ENCODE results near the gene ST8SIA6.
"Not testable (repeated sequence)": the region's sequence is repeated elsewhere in the genome, so short reads cannot be mapped to it uniquely, and the experiment has no call there.

Gene ST8SIA6, protein sequence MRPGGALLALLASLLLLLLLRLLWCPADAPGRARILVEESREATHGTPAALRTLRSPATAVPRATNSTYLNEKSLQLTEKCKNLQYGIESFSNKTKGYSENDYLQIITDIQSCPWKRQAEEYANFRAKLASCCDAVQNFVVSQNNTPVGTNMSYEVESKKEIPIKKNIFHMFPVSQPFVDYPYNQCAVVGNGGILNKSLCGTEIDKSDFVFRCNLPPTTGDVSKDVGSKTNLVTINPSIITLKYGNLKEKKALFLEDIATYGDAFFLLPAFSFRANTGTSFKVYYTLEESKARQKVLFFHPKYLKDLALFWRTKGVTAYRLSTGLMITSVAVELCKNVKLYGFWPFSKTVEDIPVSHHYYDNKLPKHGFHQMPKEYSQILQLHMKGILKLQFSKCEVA

GRCh38 chr10:17454161-17455014 lies at the start of gene ST8SIA6:
Gene ST8SIA6 (minus strand): TSS chr10:17454595. CDS start chr10:17454255, 340 bp downstream.
- peak; percentile 58 for DNase-seq (ENCODE audit: low read depth)

DNA sequence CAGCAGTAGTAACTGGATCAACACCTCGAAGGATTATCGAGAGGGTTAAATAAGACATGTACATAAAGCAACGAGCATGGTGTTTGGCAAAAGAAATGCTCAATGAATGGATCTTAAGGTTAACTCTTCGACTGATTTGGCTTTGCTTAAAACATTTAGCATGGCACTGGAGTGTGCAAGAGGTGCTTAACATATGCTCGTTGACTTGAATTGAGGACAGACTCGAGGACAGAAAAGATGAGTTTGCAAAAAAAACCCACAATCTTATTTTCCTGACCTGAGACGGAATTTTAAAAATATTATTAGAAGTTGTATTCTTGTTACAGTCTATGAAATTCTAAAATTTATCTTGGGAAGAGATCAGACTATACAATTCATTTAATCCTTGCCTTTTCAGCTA lies 49.4 kb upstream of the ST8SIA6 start:
- DNase-seq (ENCODE audit: low read depth), result no peak

GRCh38 chr10:17502814-17503213 lies 48.4 kb upstream of the ST8SIA6 start:
- DNase-seq (ENCODE audit: low read depth), result no peak

- not testable (repeated sequence) for DNase-seq (ENCODE audit: low read depth)
Observed at GRCh38 chr10:17499014-17499413, 44.6 kb upstream of the ST8SIA6 start.

DNA sequence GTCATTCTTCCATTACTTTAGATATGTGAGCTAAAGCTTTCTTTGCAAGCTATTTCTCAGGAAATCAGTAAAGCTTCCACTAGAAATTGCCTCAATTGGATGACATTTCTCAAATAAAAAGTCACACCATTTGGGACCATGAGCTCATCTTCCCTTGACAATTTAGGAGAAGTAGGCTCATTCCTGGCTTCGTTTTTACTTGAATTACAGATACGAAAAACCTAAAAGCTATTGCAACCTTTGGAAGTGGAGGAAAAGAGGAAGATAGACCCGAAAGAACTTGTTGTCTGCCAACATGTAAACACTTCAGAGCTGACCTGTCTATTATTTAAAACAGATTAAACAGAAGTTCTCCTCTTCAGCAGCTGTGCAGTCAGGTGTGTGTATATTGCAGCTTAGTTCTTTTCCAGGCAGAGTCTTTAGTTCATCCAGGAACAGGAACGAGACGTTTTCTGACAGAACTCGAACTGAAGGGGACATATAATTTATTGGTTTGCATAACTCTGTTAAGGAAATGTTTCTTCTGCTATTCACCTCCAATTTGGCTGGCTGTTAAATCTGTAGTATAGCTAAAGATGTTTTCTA lies 43.1 kb upstream of the ST8SIA6 start:
- DNase-seq (ENCODE audit: low read depth), result no peak

- DNase-seq (ENCODE audit: low read depth), result no peak
Observed at GRCh38 chr10:17494626-17495260, 40.3 kb upstream of the ST8SIA6 start.

- no peak for DNase-seq (ENCODE audit: low read depth)
Observed at GRCh38 chr10:17488848-17489247, 34.5 kb upstream of the ST8SIA6 start.

DNA sequence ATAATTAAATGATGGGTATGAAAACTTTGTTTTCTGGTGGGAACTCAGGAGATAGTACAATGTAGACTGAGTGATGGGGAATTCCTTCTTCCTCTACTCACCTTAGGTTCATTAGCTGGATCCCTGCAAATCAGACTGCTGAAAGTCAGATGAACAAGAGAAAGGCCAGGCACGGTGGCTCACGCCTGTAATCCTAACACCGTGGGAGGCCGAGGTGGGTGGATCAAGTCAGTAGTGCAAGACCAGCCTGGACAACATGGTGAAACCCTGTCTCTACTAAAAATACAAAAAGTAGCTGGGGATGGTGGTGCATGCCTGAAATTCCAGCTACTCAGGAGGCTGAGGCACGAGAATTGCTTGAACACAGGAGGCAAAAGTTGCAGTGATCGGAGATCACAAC lies 28.7 kb upstream of the ST8SIA6 start:
- DNase-seq (ENCODE audit: low read depth), result no peak

DNA sequence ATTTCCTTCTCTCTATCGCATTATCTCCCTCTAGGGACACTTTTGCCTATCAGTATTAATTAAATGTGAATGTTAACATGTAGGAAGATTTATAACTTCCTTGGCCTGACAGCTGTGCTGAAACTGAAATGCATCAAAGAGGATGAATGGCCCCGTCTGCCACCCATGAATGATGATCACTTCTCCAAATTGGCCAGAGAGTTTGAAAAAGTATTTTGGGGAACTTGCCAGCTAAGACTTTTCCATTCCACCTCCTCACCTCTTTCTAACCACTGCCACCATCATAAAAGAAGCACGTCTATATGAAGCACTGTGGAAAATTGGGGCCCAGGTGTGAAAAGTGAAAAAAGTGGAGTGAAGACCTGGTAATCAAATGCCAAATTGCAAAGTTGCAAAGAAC lies 25.4 kb upstream of the ST8SIA6 start:
- no peak for DNase-seq (ENCODE audit: low read depth)

DNA sequence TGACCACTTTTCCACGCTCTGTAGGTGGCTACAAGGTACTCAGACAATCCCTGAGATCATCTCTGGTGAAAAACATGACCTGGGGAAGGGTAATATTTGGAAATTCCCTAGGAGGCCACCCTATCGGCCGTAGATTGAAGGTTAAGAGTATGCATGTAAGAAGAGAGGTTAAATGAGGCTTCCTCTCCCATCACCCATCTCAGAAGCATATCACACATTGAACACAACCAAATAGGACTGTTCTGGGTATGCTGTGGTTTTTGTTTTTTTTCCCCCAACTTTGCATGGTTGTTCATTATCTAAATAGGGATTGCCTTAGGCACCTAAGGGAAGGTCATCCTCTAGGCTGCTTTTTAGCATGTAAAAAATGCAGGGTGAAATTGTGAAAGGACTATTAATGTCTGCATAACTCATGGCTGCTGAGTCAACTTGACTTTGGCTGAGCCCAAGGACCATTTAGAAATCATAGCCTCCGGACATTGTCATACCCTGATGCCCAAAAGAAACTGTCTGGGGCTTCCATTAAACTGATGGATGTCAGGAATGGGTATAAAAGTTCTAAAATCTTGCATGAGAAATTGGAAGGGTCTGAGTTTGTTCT lies 24.7 kb upstream of the ST8SIA6 start:
- peak; percentile 5 for DNase-seq (ENCODE audit: low read depth)

- DNase-seq (ENCODE audit: low read depth), result no peak
Observed at GRCh38 chr10:17476073-17476472, 21.7 kb upstream of the ST8SIA6 start.

DNA sequence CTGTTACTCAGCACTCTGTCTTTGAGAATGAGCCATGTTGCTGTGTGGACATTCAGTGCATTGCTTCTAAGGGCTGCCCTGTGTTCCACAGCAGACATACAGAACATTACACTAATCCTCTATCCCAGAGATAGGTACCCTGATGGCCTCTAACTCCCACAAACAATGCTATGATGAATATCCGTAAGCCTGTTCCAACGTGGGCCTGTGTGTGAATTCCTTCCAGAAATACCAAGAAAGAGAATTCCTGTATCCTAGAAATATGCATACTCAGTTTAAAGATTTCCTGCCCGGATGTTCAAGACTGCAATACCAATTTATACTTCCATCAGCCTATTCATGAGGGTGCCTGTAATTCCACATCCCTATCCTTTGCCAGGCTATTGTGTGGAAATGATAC lies 21.3 kb upstream of the ST8SIA6 start:
- no peak for DNase-seq (ENCODE audit: low read depth)

DNA sequence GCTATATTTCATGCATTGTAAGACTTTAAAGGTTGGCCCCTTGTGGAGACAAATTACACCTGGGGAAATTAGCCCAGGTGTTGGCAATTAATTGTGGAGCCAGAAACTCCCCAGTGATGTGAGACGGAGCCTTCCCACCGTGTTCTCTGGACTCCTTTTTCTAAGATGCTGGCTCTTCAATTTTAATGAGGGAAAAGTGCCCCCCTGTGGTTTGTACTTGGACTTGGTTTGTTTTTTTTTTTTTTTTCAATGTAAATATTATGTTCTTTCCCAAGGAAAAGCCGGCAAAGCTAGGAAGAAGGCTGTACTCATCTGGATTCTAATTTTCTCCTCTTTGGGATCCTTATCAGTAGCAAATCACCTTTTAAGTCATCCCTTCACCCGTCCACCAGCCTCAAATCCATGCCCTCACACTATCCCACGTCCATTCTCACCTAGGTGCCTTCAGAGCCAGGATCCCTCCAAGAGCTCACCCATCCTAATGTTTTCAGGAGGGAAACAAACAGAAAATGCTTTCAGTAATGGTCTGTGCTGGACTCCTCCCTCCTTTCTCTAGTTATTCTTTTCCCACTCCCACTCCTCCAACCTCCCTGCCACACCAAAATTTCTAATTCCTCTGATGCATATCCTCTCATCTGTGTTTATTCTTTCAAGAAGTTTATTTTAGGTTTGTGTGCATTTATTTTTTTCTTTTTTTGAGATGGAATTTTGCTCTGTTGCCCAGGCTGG lies 20.4 kb upstream of the ST8SIA6 start:
- DNase-seq (ENCODE audit: low read depth), result no peak

- DNase-seq (ENCODE audit: low read depth), result no peak
Observed at GRCh38 chr10:17473228-17473950, 19.0 kb upstream of the ST8SIA6 start.

DNA sequence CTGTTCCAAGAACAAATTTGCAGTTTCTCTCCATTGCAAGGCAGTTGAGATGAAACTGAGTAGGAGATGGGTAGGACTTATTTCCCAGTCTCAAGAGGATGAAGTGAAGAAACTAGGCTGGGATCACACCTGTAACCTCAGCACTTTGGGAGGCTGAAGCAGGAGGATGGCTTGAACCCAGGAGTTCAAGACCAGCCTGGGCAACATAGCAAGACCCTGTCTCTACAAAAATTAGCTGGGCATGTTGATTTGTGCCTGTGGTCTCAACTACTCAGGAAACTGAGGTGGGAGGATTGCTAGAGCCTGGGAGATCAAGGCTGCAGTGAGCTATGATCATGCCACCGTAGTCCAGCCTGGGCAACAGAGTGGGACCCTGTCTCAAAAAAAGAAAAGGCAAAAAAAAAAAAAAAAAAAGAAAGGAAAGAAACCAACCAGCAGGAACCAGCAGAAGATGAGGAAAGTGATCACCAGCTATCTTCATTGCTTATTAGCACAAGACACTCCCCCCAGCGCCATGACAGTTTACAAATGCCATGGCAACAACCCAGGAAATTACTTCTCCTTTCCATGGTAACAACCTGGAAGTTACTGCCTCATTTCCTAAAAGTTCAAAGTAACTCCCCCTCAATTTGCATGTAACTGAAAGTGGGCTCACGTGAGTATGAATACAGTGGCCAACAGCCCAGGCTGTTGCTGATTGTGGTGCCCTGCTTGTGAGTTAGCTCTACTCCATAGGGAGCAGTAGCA lies 18.3 kb upstream of the ST8SIA6 start:
- DNase-seq (ENCODE audit: low read depth), result no peak

DNA sequence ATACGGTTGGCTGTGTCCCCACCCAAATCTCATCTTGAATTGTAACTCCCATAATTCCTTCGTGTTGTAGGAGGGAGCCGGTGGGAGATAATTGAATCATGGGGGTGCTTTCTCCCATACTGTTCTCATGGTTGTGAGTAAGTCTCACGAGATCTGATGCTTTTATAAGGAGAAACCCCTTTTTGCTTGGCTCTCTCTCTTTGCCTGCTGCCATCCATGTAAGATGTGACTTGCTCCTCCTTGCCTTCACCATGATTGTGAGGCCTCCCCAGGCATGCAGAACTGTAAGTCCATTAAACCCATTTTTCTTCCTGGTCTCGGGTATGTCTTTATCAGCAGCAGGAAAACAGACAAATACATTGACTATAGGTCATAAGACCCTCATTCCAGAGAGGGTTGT lies 15.9 kb upstream of the ST8SIA6 start:
- no peak for DNase-seq (ENCODE audit: low read depth)

DNA sequence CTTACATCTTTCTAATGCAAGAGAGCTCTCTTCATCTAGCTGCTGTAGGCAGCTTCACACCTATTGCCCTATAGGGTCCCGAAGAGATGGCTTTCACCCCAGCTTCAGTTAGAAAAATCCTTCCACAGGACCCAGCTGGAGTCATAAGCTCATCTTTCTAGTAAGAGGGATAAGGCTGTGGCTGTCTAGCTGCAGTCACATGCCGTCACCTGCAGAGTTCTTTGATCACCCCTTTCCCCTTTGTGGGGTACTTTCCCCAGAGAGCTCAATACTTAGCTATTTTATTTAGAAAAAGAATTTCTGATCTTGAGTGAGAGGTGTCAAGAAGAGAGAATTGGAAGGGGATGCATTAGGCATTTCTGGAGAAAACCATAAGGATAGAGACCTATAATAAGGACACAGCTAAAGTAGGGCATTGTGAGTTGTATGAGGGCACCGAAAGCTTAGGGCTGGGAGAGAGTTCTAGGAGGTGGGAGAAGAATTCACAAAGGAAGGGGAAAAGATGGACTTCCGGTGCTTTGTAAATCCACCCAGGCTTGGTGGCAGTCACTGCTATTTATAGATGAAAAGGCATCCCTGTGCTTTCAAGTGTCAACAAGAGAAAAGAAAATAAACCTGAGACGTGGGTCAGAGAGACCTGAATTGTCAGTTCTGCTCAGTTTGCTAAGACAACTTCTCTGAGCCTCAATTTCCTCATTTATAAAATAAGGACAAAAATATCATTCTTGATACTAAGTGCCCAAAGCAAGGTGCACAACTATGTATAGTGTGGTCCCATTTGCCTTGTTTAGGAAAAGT lies 11.1 kb upstream of the ST8SIA6 start:
- DNase-seq (ENCODE audit: low read depth), result no peak

DNA sequence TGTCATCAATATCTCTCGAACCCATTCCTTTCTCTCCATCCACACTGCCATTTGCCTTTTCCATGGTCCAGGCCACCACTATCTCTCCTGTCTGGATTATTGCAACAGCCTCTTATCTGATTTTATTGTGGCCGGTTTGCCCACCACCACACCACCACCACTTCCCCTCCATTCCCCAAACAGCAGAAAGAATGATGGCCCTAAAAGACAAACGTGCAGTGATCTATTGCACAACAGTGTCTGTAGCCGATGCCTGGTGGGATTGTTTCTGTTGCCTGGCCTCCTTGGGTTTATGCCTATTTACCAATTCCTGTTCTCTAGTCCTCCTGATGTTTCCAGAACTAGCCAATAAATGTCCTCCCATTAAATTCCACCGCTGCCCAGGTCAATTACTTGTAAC lies 10.2 kb upstream of the ST8SIA6 start:
- DNase-seq (ENCODE audit: low read depth), result no peak

DNA sequence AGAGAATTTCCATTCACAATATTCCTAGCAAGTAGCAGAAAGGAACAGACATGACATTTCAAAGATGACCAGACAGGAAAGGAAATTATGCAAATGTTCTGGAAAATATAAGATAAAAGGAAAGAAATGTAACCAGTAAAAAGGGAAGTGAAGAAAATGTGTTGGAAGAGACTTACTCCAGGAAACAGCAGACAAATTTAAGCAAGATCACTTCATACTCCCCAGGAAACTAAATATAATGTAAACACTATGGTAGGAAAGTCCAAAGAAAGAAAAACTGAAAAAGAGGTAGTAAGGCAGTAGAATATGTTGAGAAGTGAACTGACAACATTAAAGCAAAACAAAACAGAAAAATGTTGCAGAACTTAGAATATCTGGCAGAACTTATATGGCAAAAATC lies 6.4 kb upstream of the ST8SIA6 start:
- DNase-seq (ENCODE audit: low read depth), result no peak
